Measurements from ENCODE around the gene NKX1-2.

The NKX1-2 gene

GRCh38 chr10:124450012-124450782 is at the start of gene NKX1-2:
Gene NKX1-2 (minus strand): TSS chr10:124450035. CDS start chr10:124449943, 92 bp downstream.
- no peak within 1 kb of the TSS for H3K4me3 ChIP-seq (ENCODE audit: low read depth, low read length)

GRCh38 chr10:124498056-124498455 is 48.2 kb upstream of the NKX1-2 start:
- no peak for TF ChIP-seq CTCF (IDR thresholded peaks at IDR 0.05; ENCODE audit: borderline replicate concordance, insufficient read depth, low read depth, low read length)
- H3K4me3 ChIP-seq (ENCODE audit: low read depth, low read length): no peak overlapping the region

More at GRCh38 chr10:124450012-124450782, at the start of gene NKX1-2:
- TF ChIP-seq CTCF (IDR thresholded peaks at IDR 0.05; ENCODE audit: borderline replicate concordance, insufficient read depth, low read depth, low read length): no peak

- no peak overlapping the region for H3K4me3 ChIP-seq (ENCODE audit: low read depth, low read length)
- no peak for TF ChIP-seq CTCF (IDR thresholded peaks at IDR 0.05; ENCODE audit: borderline replicate concordance, insufficient read depth, low read depth, low read length)
Measured at GRCh38 chr10:124497196-124497881, 47.5 kb upstream of the NKX1-2 start.

GRCh38 chr10:124496620-124497019 is 46.8 kb upstream of the NKX1-2 start:
- TF ChIP-seq CTCF (IDR thresholded peaks at IDR 0.05; ENCODE audit: borderline replicate concordance, insufficient read depth, low read depth, low read length): no peak
- H3K4me3 ChIP-seq (ENCODE audit: low read depth, low read length): no peak overlapping the region

- no peak for TF ChIP-seq CTCF (IDR thresholded peaks at IDR 0.05; ENCODE audit: borderline replicate concordance, insufficient read depth, low read depth, low read length)
- H3K4me3 ChIP-seq (ENCODE audit: low read depth, low read length): no peak overlapping the region
Measured at GRCh38 chr10:124496150-124496549, 46.3 kb upstream of the NKX1-2 start.

- no peak for TF ChIP-seq CTCF (IDR thresholded peaks at IDR 0.05; ENCODE audit: borderline replicate concordance, insufficient read depth, low read depth, low read length)
- no peak overlapping the region for H3K4me3 ChIP-seq (ENCODE audit: low read depth, low read length)
Measured at GRCh38 chr10:124495725-124496124, 45.9 kb upstream of the NKX1-2 start.

GRCh38 chr10:124495162-124495561 is 45.3 kb upstream of the NKX1-2 start:
- no peak overlapping the region for H3K4me3 ChIP-seq (ENCODE audit: low read depth, low read length)
- TF ChIP-seq CTCF (IDR thresholded peaks at IDR 0.05; ENCODE audit: borderline replicate concordance, insufficient read depth, low read depth, low read length): no peak
